HepG2 (cell line): Measurements from ENCODE around the gene UBQLN4. TPM values are rescaled to one million over a fixed set of nuclear protein-coding genes. Genes with fewer than 3 reads are reported as not detected.

Experiments used
- ATAC-seq: fragments of 200-7000 bp; cut with Tn5 transposase; 3 replicates; pipeline ENCODE4 v1.9.1; 2020; ENCODE audit warnings: mild to moderate bottlenecking, moderate library complexity
- BruUV-seq: library from RNA; stranded (reverse); fragments of 400-500 nt; replicated peaks from 2 replicates; lab custom pipeline; 2021; lab: Mats Ljungman, UMichigan
- CTCF ChIA-PET: fragments of 300-600 bp; formaldehyde crosslinking; extraction: SDS; loops from one replicate; lab custom pipeline; 2021; ENCODE audit warnings: low total read pairs, inconsistent platforms, low intra/inter-chr PET ratio; lab: Yijun Ruan, JAX
- POLR2A ChIA-PET: fragments of 350-600 bp; sonication (Branson Sonifier 250); formaldehyde crosslinking; loops from one replicate; lab custom pipeline; 2020; ENCODE audit warnings: antibody characterized with exemption, inconsistent platforms; lab: Yijun Ruan, JAX
- DNase-seq: peaks from one replicate; pipeline ENCODE4 v3.0.0-alpha.2; 2015; ENCODE audit warnings: low spot score
- FAIRE-seq: peaks from 3 replicates; lab custom pipeline; 2011; peaks lifted over from hg19 to GRCh38; lab: Jason Lieb, UNC
- H2AFZ ChIP-seq: one replicate; pipeline ENCODE4 v1.6.1; 2011; ENCODE audit warnings: low read length, inconsistent platforms
- H3K27ac ChIP-seq: fragments of 300-600 bp; 3 replicates; pipeline ENCODE4 v1.8.0; 2011; ENCODE audit warnings: mixed run types, mild to moderate bottlenecking, mixed read lengths, low read length, inconsistent platforms; ENCODE audit not compliant: insufficient read depth; ENCODE audit errors: extremely low read length
- H3K27me3 ChIP-seq, 2 experiments: fragments of 200-600 bp in 1 of 2; 2 replicates in 1 of 2; 3 replicates in 1 of 2; pipeline versions ENCODE4 v1.6.0 to v1.8.0; 2011; ENCODE audit warnings: low read length in 2 of 2, mild to moderate bottlenecking in 2 of 2, moderate library complexity in 2 of 2, inconsistent platforms in 1 of 2; ENCODE audit not compliant: insufficient read depth in 2 of 2, control insufficient read depth in 1 of 2
- H3K36me3 ChIP-seq, 2 experiments: fragments of 200-600 bp in 1 of 2; replicated peaks in 1 of 2; 2 replicates in 1 of 2; 3 replicates in 1 of 2; pipeline versions ENCODE4 v1.5.1 to v1.8.0; 2011; ENCODE audit warnings: low read length in 2 of 2, inconsistent platforms in 1 of 2; ENCODE audit not compliant: insufficient read depth in 2 of 2, control insufficient read depth in 1 of 2
- H3K4me1 ChIP-seq: 2 replicates; pipeline ENCODE4 v1.5.1; 2012; ENCODE audit warnings: low read length, inconsistent platforms; ENCODE audit not compliant: insufficient read depth
- H3K4me2 ChIP-seq: 2 replicates; pipeline ENCODE4 v1.6.0; 2011; ENCODE audit warnings: low read depth, low read length, inconsistent platforms
- H3K4me3 ChIP-seq, 3 experiments: fragments of 200-600 bp in 1 of 3; sonication (generic), shearing (Covaris generic) in 1 of 3; replicated peaks in 1 of 3; 2 replicates each; pipeline ENCODE4 v1.5.1; 2011 to 2016; ENCODE audit warnings: low read length in 3 of 3, inconsistent platforms in 2 of 3, low read depth in 2 of 3, mild to moderate bottlenecking in 2 of 3, control low read depth in 1 of 3, mixed read lengths in 1 of 3; ENCODE audit not compliant: insufficient read depth in 1 of 3
- H3K79me2 ChIP-seq: one replicate; pipeline ENCODE4 v1.6.1; 2011; ENCODE audit warnings: low read length, inconsistent platforms; ENCODE audit not compliant: insufficient read depth
- H3K9ac ChIP-seq: 2 replicates; pipeline ENCODE4 v1.6.0; 2011; ENCODE audit warnings: mild to moderate bottlenecking, low read depth, low read length, inconsistent platforms; ENCODE audit not compliant: insufficient read depth
- H3K9me3 ChIP-seq: 2 replicates; pipeline ENCODE4 v1.5.1; 2012; ENCODE audit warnings: mild to moderate bottlenecking, low read length
- H4K20me1 ChIP-seq: 2 replicates; pipeline ENCODE4 v1.6.0; 2011; ENCODE audit warnings: inconsistent platforms, mild to moderate bottlenecking, low read length, moderate library complexity; ENCODE audit not compliant: insufficient read depth
- KMT2B ChIP-seq: IDR thresholded peaks from 2 replicates; pipeline ENCODE4 v1.6.1; 2016; ENCODE audit warnings: missing genetic modification reagents, missing compliant biosample characterization
- MTF2 ChIP-seq: sonication (generic); formaldehyde crosslinking; IDR thresholded peaks from 2 replicates; pipeline ENCODE4 v1.5.0; 2020; ENCODE audit warnings: missing genetic modification reagents, borderline replicate concordance
- PCBP2 ChIP-seq: fragments of 200-400 bp; formaldehyde crosslinking; optimal IDR thresholded peaks from 2 replicates; pipeline ENCODE3; 2018; ENCODE audit warnings: low read length, low read depth; ENCODE audit not compliant: poor library complexity, severe bottlenecking
- RAD21 ChIP-seq: fragments of 450-650 bp; formaldehyde crosslinking; IDR thresholded peaks from 2 replicates; pipeline ENCODE4 v1.5.0; 2020; ENCODE audit warnings: mild to moderate bottlenecking
- RBAK ChIP-seq: sonication (generic); formaldehyde crosslinking; IDR thresholded peaks from 2 replicates; pipeline ENCODE4 v1.5.1; 2020; ENCODE audit warnings: mild to moderate bottlenecking, missing genetic modification reagents
- TBX3 ChIP-seq: fragments of 450-650 bp; IDR thresholded peaks from 2 replicates; pipeline ENCODE4 v1.6.1; 2017; ENCODE audit warnings: antibody characterized with exemption, mild to moderate bottlenecking, inconsistent platforms, borderline replicate concordance
- TRIM22 ChIP-seq: fragments of 450-650 bp; IDR thresholded peaks from 2 replicates; pipeline ENCODE4 v1.6.1; 2017
- ZC3H4 ChIP-seq: sonication (generic); formaldehyde crosslinking; IDR thresholded peaks from 2 replicates; pipeline ENCODE4 v1.4.0; 2020; ENCODE audit warnings: missing genetic modification reagents, borderline replicate concordance
- ZNF597 ChIP-seq: sonication (generic); formaldehyde crosslinking; IDR thresholded peaks from 2 replicates; pipeline ENCODE4 v1.5.0; 2020; ENCODE audit warnings: missing genetic modification reagents
- ZNF652 ChIP-seq: IDR thresholded peaks from 2 replicates; pipeline ENCODE4 v1.6.1; 2016; ENCODE audit warnings: low read depth, borderline replicate concordance
- ZNF747 ChIP-seq: sonication (generic); formaldehyde crosslinking; IDR thresholded peaks from 2 replicates; pipeline ENCODE4 v1.8.1; 2023; ENCODE audit warnings: missing genetic modification reagents, mild to moderate bottlenecking, borderline replicate concordance
- ZNF816 ChIP-seq: sonication (generic); formaldehyde crosslinking; IDR thresholded peaks from 2 replicates; pipeline ENCODE4 v1.8.0; 2022; ENCODE audit warnings: missing genetic modification reagents, mild to moderate bottlenecking, borderline replicate concordance
- WGBS: methylation state at CpG from one replicate; pipeline ENCODE4 v1.1.6; 2017; ENCODE audit warnings: low lambda C conversion rate; 5-methylcytosine and 5-hydroxymethylcytosine counted together
- in situ Hi-C: cut with HindIII; loops from 2 replicates; pipeline ENCODE4 v1.10.0; 2017; ENCODE audit warnings: low pct_unique_long_range_greater_than_20kb; ENCODE audit not compliant: extremely low pct_ligation_motif_present
- intact Hi-C: fragments of 100-400 bp; cut with micrococcal nuclease; formaldehyde crosslinking; loops from one replicate; pipeline ENCODE4 v1.10.0; 2022; ENCODE audit not compliant: unreplicated experiment
- polyA plus RNA-seq, 8 experiments: library from polyadenylated mRNA; depleted of rRNA in 3 of 8; stranded (reverse) in 7 of 8; unstranded in 1 of 8; fragments of >200 nt; fragmentation: Illumina TruSeq in 4 of 8; extraction: Trizol in 4 of 8; gene quantifications; 2 replicates each; pipeline versions ENCODE4 v1.2.1 to v1.2.3, GENCODE V29; 2011 to 2016; ENCODE audit warnings: low read depth in 4 of 8, missing spikeins in 1 of 8, mixed read lengths in 1 of 8; ENCODE audit not compliant: insufficient read depth in 1 of 8
- total RNA-seq, 5 experiments: library from RNA; depleted of rRNA; stranded (reverse); fragments of >200 nt; fragmentation: Illumina TruSeq; extraction: Trizol; gene quantifications; 2 replicates each; pipeline ENCODE4 v1.2.3, GENCODE V29; 2016; ENCODE audit warnings: low read depth in 1 of 5
- TF ChIP-seq, protein P1 (sequence below): sonication (generic); formaldehyde crosslinking; IDR thresholded peaks from 2 replicates; pipeline ENCODE4 v1.4.0; 2020; ENCODE audit warnings: mild to moderate bottlenecking, low read depth, missing genetic modification reagents

UBQLN4 gene
- total and polyA plus RNA-seq, 2 of the 13 experiments (the other 11 are each of a cell fraction or from before 2014, with no cell fraction given) = 31.5 to 39.8 TPM

DNA sequence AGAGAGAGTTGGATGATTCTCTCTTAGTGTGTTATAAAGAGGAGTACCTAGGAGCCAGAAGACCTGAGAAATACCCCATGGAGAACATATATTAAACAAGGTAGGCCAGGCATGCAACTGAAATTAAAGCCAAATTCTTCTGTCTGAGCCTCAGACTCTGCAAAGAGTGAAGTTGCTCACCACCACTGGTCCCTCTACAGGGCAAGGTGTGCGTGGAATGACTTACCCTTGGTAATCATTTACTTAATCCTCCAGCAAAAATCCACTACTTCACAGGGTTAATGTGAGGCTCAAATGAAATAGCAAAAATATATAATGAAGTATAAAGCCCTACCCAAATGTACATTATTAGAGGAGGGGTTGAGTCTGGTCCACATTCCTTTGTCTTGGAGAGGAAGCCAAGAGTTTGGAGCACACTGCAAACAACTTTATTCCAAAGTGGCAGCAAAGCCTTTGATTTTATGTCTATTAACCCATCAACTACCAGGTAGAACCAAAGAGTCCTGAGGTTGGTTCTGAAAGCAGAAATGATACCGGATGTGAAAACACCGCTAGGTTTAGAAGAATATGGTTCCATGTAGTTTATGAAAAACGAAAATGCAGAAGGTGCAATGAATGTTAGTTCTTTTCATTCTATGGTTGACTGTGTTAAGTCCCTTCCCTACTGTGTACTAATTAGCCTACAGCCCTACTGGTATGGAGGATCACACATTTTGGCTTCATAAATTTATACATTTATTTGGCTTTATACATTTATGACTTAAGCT, 41.4 kb downstream of the UBQLN4 start:
- peaks cover 15% of the 10 kb centered on the region for H3K4me1 ChIP-seq
- H3K79me2 ChIP-seq = no peaks in the 10 kb centered on the region
- 92% methylated on average over 4 of the region's 4 CpGs for WGBS
- in situ Hi-C loops = no loop called here
- H3K4me2 ChIP-seq = no peak overlapping the region
- TF ChIP-seq ZNF652 (CRISPR knock-in tag) (0 out of 2 replicates have a peak, but pooled peaks have one; percentile 23), RBAK (no peak), RAD21 (CRISPR knock-in tag) (no peak), ZC3H4 (no peak), ZNF747 (no peak), TBX3 (no peak)
- DNase-seq (no peak), FAIRE-seq (no peak), ATAC-seq (peak; percentile 28; the same call in 1 of the 3 replicates)
- no peak overlapping the region for H2AFZ ChIP-seq
- TSS peak; percentile 17 for BruUV-seq
- H3K9me3 ChIP-seq = no peaks in the 10 kb centered on the region
- CTCF ChIA-PET = no interaction called here
- no peak overlapping the region for H3K4me3 ChIP-seq
- no peaks in the 10 kb centered on the region for H4K20me1 ChIP-seq
- H3K27ac ChIP-seq = no peak overlapping the region
- H3K36me3 ChIP-seq = peaks cover 14 to 54% of the 10 kb centered on the region in 2 experiments
- POLR2A ChIA-PET = no interaction called here
- no peak overlapping the region for H3K9ac ChIP-seq
- no peaks in the 10 kb centered on the region for H3K27me3 ChIP-seq
- intact Hi-C loops = no loop called here

- ChIA-PET CTCF (no interaction called here), POLR2A (no interaction called here)
- BruUV-seq = no TSS peak
- no peaks in the 10 kb centered on the region for H4K20me1 ChIP-seq
- intact Hi-C loops (loop anchor here (10.0 kb wide), 1 partner anchor 55 kb away; the partner anchor contains the start of gene RAB25), in situ Hi-C loops (no loop called here)
- no peaks in the 10 kb centered on the region for H3K27me3 ChIP-seq
- H3K4me2 ChIP-seq = no peak overlapping the region
- no peak overlapping the region for H3K4me3 ChIP-seq
- 82% methylated on average over 3 of the region's 3 CpGs for WGBS
- ATAC-seq (no peak), DNase-seq (no peak), FAIRE-seq (no peak)
- no peak overlapping the region for H3K9ac ChIP-seq
- H3K79me2 ChIP-seq = no peaks in the 10 kb centered on the region
- no peak overlapping the region for H2AFZ ChIP-seq
- H3K36me3 ChIP-seq = peaks cover 14 to 41% of the 10 kb centered on the region in 2 experiments
- H3K27ac ChIP-seq = no peak overlapping the region
- H3K9me3 ChIP-seq = no peaks in the 10 kb centered on the region
- peaks cover 35% of the 10 kb centered on the region for H3K4me1 ChIP-seq
- TF ChIP-seq ZNF816 (CRISPR knock-in tag) (no peak), TRIM22 (no peak), ZNF597 (CRISPR knock-in tag) (no peak), PCBP2 (no peak), MTF2 (CRISPR knock-in tag) (no peak), KMT2B (CRISPR knock-in tag) (no peak)
- TF ChIP-seq, protein P1, sequence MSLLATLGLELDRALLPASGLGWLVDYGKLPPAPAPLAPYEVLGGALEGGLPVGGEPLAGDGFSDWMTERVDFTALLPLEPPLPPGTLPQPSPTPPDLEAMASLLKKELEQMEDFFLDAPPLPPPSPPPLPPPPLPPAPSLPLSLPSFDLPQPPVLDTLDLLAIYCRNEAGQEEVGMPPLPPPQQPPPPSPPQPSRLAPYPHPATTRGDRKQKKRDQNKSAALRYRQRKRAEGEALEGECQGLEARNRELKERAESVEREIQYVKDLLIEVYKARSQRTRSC = no peak
Observed at GRCh38 chr1:156009404-156009803, 44.2 kb downstream of the UBQLN4 start.
